NCI-H748 (cell line): ENCODE measurements around the gene NPHS1.
"Not testable (repeated sequence)": the region's sequence is repeated elsewhere in the genome, so short reads cannot be mapped to it uniquely, and the experiment has no call there.

Experiments used
- DNase-seq: peaks from one replicate; lab custom pipeline; 2025; ENCODE audit not compliant: unreplicated experiment; lab: John Stamatoyannopoulos, UW

Gene NPHS1

GRCh38 chr19:35813043-35813890 is 39.0 kb downstream of the NPHS1 start:
- DNase-seq = no peak

GRCh38 chr19:35812220-35813042 is 39.9 kb downstream of the NPHS1 start, which contains the start of gene PRODH2:
Gene PRODH2 (minus strand): TSS chr19:35812845. CDS start chr19:35812805, 40 bp downstream.
- no peak for DNase-seq

DNA sequence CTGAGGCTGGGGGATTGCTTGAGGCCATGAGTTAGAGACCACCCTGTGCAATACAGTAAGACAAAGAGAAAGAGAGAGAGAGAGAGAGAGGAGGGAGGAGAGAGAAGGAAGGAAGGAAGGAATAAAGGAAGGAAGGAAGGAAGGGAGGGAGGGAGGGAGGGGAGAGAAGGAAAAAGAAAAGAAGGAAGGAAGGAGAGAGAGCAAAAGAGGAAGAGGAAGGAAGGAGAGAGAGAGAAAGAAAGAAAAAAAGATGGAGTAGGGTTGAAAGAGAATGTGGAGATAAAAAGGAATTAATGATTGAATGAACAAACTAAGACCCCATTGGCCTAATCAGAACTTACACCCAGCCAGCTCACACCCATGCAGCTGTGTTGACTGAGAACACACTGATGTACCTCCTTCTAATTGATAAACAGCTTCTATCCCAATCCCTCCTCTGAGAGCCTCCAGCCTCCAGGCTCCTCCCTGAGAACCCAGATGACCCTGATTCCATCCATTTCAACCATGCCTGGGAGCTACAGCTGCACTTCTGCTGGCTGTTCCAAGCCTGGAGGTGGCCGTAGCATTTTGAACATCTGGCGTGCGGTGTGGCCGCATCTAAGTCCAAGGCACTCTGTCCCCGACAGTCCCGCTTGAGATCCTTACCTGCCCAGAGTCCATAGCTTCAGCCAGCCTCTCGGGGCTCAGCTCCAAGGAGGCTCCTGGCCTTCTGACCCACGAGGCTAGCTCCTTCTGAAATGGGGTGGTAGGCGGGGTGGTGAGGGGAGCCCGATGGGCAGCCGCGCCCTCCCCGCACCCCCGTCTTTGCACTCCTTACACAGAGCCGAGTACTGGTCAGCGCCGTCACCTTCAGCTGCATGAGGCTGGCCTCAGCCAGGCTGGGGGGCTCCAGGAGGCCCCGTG is 40.7 kb downstream of the NPHS1 start:
- peak; percentile 12 for DNase-seq

DNA sequence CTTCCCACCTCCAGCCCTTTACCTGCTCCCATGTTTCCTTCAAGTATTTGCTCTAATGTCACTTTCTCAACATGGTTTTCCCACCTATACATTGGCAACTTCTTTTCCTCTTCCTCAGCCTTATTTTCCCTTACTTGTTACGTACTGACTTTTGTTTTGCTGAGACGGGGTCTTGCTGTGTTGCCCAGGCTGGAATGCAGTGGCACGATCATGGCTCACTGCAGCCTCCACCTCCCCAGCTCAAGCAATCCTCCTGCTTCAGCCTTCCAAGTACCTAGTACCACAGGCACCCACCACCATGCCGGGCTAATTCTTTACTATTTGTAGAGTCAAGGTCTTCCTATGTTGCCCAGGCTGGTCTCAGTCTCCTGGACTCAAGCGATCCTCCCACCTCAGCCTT is 44.7 kb downstream of the NPHS1 start:
- DNase-seq = no peak

- DNase-seq = no peak
These were observed 45.7 kb downstream of the NPHS1 start for GRCh38 chr19:35806597-35806996.

DNA sequence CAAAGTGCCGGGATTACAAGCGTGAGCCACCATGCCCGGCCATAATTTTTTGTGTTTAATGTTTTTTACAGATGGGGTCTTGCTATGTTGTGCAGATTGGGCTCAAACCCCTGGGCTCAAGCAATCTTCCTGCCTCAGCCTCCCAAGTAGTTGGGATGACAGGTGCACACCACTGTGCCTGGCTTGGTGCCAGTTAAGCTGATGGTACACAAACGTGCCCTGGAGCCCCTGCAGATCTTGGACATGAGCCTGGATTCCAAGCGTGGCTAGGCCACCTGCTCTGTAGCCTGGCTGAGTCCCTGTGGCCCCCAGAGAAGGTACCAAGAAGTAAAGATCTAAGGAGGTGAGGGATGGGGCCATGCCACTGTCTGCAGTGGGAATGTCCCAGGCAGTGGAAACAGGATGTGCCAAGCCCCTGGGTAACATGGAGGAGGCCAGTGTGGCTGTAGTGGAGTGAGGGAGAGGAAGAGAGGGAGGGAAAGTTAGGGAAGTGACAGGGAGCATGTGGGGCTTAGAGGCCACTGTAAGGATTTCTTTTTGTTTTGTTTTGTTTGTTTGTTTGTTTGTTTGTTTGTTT is 46.7 kb downstream of the NPHS1 start:
- peak; percentile 62 for DNase-seq

DNA sequence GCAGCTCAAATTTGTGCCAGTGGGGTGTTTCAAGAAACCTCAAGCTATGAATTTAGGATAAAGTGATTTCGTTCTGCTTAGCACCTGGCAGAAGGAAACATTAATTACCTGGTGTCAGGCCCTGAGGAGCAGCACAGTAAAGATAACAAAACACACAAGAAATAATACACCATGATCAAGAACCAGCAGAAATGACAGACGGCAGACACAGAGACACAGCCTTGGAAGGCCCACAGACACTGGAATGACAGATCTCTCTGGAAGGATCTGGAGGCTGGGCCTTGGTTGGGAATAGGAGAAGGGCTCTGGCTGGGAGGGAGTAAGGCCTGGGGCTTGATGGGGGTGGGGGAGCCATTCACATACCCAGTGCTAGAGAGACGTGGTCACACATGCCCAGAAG is 50.5 kb downstream of the NPHS1 start:
- DNase-seq = no peak

- DNase-seq = no peak
These were observed 54.6 kb downstream of the NPHS1 start for GRCh38 chr19:35797663-35798062.

GRCh38 chr19:35796645-35797542 is 55.4 kb downstream of the NPHS1 start:
- no peak for DNase-seq

DNA sequence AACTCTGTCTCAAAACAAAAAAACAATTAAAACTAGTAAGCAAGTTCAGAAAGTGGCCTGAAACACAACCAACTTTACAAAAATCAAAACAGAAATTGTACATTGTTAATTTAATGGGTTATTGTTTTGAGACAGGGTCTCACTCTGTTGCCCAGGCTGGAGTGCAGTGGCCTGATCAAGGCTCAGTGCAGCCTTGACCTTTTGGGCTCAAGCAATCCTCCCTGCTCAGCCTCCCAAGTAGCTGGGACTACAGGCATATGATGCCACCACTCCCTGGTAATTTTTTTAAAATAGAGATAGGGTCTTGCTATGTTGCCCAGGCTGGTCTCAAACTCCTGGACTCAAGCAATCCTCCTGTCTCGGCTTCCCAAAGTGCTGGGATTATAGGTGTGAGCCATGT is 56.7 kb downstream of the NPHS1 start:
- not testable (repeated sequence) for DNase-seq

GRCh38 chr19:35793381-35794165 is 58.7 kb downstream of the NPHS1 start:
- DNase-seq = no peak

DNA sequence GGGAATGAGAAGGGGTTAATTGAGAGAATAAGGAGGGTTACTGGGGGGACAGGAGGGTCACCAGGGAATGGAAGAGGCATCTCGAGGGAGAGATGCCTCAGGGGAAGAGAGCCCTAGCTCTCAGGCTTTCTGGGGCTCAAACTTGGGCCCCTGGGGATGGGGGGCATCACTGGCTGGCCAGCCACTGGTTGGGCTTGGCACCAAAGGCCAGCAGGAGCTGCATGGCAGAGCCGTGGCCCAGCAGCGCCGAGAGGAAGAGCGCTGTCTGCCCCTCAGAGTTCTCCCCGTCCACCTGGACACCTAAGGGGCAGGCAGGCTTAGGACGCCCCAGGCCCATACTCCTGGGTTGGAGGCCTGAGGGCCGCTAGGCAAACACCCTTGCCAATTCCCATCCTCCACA is 59.4 kb downstream of the NPHS1 start:
- no peak for DNase-seq

GRCh38 chr19:35792312-35792711 is 60.0 kb downstream of the NPHS1 start:
- no peak for DNase-seq

DNA sequence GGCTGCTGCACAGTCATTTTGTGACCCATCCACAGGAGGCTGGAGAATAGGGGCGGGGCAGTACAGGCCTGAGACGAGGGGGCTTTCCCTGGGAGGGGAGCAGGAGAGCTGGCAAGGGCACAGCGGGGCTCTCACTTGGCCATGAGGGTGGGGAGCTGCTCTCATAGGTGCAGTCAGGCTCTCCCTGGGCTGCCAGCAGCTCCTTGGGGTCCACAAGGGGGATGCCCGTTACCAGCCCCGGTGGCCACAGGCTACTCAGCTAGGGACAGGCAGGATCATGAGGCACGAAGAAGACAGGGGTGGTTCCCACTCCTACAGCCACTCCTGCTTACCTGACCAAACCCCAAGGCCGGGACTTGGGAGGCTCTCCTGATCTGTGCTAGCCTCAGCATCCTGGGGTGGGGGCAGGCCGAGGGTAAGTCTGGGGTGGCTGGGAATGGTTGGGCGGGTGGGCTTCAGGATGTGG is 60.5 kb downstream of the NPHS1 start:
- no peak for DNase-seq

GRCh38 chr19:35790981-35791813 is 61.1 kb downstream of the NPHS1 start:
- DNase-seq = peak; percentile 23

DNA sequence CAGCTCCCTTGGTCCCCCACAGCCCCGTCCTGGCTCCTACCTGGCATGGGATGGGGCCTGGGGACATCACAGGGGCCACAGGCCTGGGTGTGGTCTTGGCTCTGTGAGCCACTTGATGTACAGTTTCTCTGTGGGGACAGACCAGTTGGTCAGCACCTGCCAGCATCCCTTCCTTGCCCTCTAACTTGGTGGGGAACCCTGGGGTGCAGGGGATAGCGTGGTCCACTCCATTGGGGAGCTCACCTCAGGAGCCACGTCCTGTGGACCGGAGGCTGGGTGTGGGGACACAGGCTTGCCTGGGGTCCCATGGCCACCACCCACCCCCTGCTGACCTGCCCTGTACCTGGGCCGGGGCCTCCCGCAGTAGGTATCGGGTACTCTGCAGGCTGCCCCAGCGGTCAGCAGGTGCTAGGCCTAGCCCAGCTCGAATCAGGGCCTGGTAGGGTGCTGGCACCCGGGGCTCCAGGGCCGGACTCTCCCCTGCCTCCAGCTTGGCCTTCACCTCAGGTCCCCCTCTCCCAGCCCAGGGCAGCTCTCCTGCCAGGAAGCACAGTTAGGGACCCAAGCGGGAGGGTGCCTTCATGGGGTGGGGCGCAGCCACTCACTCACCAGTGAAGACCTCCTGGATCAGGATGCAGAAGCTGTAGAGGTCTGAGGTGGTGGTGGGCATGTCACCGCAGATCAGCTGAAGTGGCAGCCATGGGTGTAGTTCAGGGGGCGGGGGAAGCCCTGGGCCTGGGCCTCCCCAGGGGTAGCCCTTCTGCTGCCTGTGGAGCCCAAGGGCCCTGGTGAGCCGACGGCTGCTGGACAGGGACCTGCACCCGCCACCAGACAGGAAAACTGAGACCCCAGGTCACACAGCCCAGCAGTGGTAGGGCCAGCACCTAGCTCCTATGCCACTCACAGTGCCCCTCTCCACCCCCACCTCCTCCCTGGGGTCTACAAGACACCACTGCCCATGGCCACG is 62.0 kb downstream of the NPHS1 start:
- DNase-seq = no peak
